Astrocyte of the spinal cord (primary cell): ENCODE results near the gene ASAP2.

Experiments used
- DNase-seq: peaks from one replicate; pipeline ENCODE4 v3.0.0; 2011; ENCODE audit warnings: low read depth, low spot score
- H3K4me3 ChIP-seq: 2 replicates; pipeline ENCODE4 v1.5.1; 2011; ENCODE audit warnings: low read depth, mild to moderate bottlenecking, low read length, moderate library complexity
- in situ Hi-C: cut with HindIII; loops from 2 replicates; pipeline ENCODE4 v1.10.0; 2017; ENCODE audit warnings: low sequenced_read_pairs
- TF ChIP-seq, protein P1 (sequence below): IDR thresholded peaks from 2 replicates; pipeline ENCODE4 v1.5.1; 2012; ENCODE audit warnings: low read depth, mild to moderate bottlenecking, low read length, inconsistent platforms

The ASAP2 gene

GRCh38 chr2:9423100-9423921 lies 216.7 kb downstream of the ASAP2 start, which contains the start of the genes CPSF3 and ITGB1BP1:
Gene CPSF3, plus strand, starts transcription at chr2:9423654. Its CDS starts 120 bp downstream, at chr2:9423774.
Gene ITGB1BP1, minus strand, starts transcription at chr2:9423528. Its CDS starts 4,831 bp downstream, at chr2:9418697.
- in situ Hi-C loops, result no loop called here

DNA sequence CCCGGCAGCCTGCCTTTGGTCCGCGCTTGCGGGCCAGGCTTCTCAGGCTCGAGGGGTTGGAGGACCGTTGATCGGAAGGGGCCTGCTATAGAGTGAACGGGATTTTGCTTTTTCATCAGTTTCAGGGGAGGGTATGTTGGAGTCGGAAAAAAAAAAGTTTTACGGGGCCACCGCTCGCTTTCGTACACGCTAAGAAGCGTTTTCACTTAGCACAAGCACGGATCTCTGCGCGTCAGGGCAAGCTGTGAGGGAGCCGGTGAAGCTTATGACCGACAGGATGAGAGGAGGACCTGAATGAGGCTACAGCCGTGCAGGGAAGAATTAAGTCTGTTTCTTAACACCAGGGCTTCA lies 217.3 kb downstream of the ASAP2 start:
- DNase-seq, result peak; percentile 40
- in situ Hi-C loops, result no loop called here
- H3K4me3 ChIP-seq, result peak overlapping the region; percentile 90
- TF ChIP-seq, protein P1, sequence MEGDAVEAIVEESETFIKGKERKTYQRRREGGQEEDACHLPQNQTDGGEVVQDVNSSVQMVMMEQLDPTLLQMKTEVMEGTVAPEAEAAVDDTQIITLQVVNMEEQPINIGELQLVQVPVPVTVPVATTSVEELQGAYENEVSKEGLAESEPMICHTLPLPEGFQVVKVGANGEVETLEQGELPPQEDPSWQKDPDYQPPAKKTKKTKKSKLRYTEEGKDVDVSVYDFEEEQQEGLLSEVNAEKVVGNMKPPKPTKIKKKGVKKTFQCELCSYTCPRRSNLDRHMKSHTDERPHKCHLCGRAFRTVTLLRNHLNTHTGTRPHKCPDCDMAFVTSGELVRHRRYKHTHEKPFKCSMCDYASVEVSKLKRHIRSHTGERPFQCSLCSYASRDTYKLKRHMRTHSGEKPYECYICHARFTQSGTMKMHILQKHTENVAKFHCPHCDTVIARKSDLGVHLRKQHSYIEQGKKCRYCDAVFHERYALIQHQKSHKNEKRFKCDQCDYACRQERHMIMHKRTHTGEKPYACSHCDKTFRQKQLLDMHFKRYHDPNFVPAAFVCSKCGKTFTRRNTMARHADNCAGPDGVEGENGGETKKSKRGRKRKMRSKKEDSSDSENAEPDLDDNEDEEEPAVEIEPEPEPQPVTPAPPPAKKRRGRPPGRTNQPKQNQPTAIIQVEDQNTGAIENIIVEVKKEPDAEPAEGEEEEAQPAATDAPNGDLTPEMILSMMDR, result no peak

More at GRCh38 chr2:9423100-9423921, 216.7 kb downstream of the ASAP2 start, which contains the start of the genes CPSF3 and ITGB1BP1:
- H3K4me3 ChIP-seq, result peak within 1 kb of the TSS; percentile 90
- TF ChIP-seq, protein P1, result no peak
- DNase-seq, result peak; percentile 98

- TF ChIP-seq, protein P1, result no peak
Observed at GRCh38 chr2:9424447-9425164, 218.0 kb downstream of the ASAP2 start.

GRCh38 chr2:9428965-9429577 lies 222.5 kb downstream of the ASAP2 start:
- H3K4me3 ChIP-seq, result no peak overlapping the region
- DNase-seq, result no peak
- in situ Hi-C loops, result no loop called here
- TF ChIP-seq, protein P1, result no peak

More at GRCh38 chr2:9424447-9425164, 218.0 kb downstream of the ASAP2 start:
- H3K4me3 ChIP-seq, result peak overlapping the region; percentile 90
- no peak for DNase-seq
- in situ Hi-C loops, result no loop called here

DNA sequence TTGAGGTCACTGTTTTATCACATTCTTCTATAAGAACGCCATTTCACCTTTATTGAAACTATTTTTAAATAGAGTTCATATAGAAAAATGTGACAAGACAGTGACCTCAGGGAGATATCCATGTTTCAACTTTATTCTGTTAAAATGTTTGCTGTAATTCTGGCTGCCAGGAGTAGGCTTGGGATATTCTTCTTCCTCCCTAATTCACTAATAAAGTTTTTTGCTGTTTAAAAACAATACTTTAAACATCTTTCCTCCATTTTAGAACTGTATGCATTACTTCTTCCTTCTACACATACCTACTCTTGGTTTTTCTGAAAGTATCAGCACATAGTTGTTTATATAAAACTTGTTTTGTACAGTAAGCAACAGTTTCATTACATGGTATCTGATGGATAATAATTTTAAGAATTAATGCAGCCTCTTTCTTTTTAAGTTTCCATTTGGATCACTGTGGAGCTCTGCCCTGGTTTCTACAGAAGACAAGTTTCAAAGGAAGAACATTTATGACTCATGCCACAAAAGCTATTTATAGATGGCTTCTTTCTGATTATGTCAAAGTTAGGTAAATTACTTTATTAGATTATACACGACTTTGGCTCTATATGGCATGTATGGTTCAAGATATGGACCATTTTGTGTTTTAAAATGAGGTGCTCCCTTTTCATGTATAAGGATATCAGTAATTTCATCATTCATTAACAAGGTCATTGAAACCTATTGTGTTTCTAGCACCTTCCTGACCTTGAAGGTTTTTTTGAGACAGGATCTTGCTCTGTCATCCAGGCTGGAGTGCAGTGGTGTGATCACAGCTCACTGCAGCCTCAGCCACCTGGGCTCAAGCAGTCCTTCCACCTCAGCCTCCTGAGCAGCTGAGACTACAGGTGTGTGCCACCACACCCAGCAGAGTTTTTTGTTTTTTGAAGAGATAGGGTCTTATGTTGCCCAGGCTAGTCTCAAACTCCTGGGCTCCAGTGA lies 224.0 kb downstream of the ASAP2 start:
- in situ Hi-C loops, result no loop called here
- TF ChIP-seq, protein P1, result no peak
- H3K4me3 ChIP-seq, result no peak overlapping the region
- peak; percentile 27 for DNase-seq
